GM18498 (cell line): ENCODE measurements around the gene NSF.
"Not testable (repeated sequence)": the region's sequence is repeated elsewhere in the genome, so short reads cannot be mapped to it uniquely, and the experiment has no call there.

Experiments
- ATAC-seq: cut with Tn5 transposase; IDR thresholded peaks from one replicate; pipeline ENCODE4 v1.9.1; 2021; ENCODE audit warnings: mild to moderate bottlenecking, moderate library complexity; ENCODE audit not compliant: unreplicated experiment

The NSF gene

DNA sequence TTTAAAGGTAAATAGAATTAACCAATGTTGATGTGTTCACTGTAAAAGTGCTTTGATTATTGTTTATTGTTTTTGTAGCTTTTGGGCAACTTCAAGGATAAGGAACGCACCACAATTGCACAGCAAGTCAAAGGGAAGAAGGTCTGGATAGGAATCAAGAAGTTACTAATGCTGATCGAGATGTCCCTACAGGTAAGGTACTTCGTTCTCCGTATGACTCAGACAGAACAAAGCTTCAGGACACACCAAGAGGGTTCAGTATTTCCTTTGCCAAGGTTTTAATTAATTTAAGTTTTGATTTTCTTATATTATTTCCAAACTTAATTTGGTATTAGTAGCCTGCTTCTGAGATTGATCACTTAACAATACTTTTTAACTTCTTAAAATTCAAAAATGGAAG is 161.0 kb downstream of the NSF start:
- ATAC-seq, result no peak

DNA sequence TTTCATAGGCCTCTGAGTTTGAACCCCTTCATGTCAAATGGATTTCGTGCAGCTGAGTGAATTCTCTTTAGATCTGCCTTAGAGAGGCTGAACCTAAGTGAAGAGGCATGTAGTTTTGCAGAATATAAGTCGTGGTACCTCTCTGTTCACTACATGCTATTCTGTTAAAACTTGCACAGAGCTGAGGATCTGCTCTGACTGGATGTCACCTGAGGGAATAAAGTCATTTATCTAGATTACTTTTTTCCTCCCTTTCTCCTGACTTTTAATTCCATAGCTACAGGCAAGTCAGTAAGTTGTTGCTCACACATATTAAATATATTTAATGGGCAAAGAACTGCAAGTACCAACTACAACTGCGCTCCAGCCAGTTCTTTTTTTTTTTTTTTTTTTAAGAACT is 163.3 kb downstream of the NSF start:
- no peak for ATAC-seq

DNA sequence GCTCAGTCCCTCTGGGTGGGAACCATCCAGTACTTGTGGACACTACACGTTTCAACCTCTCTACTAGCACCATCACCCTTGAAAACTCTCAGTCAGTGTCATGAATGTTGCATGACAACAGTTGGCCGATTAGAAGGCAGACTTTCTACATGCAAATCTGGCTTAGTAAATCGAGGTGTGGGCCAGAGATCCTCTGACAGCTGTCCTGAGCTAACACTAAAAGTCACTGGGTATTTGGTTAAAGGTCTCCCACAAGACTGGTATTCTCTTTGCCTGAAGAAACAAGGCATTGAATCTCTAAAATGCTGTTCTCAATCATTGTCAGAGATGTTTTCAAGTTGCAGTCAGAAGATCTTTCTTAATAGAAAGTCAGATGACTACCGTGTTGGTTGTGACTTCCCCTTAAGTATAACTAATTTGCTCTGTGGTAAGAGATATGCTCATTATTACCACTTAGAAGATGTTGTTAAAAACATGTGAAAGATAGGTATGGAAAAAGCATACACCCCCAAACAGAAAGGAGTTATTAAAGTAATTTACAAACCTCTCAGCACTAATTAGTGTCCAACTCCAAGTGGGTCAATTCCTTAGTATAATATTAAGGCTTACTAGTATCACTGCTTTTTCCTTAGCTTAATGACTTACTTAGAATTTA is 165.7 kb downstream of the NSF start:
- no peak for ATAC-seq

DNA sequence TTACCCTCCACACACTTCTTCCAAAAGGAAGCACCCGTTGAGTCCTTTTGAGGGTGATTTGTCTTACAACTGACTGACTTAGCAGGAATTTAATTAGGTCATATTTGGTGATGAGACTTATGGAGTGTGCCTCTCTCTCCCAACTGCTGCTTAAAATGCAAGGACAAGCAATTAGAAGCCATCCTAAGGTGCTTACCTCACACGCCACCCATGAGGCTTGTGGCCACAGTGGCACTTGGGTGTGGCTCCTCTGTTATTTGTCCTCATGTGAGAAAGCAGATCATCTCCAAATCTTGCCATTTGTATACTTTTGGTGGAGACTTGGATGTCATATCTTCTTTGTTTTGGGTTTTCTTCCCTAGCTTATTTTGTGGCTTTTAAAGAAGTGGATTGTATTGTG is 166.4 kb downstream of the NSF start:
- no peak for ATAC-seq

DNA sequence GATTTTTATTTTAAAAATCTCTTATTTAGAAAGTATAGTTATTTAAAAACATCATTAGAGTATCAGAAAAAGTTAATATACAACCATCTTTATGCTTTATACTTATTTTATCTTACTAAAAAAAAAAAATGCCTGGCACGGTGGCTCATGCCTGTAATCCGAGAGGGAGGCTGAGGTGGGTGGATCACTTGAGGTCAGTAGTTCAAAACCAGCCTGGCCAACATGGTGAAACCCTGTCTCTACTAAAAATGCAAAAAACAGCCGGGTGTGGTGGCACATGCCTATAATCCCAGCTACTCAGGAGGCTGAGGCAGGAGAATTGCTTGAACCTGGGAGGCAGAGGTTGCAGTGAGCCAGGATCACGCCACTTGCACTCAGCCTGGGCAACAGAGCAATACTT is 167.1 kb downstream of the NSF start:
- ATAC-seq, result not testable (repeated sequence)

DNA sequence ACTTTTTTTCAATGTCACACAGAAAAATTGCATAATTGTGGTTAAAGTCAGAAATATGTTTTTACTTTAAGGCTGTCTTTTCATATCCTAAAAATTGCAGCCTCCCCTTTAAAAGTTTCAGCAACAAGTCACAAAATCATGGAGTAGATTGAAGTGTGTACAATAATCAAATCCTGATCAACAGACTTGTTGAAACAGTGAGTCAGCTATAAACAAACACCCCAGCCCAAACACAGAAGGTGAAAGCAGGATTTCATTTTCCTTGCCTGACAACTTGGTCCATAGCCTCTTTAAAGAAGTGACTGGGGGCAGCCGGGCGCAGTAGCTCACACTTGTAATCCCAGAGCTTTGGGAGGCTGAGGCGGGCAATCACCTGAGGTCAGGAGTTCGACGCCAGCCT is 168.1 kb downstream of the NSF start:
- no peak for ATAC-seq

DNA sequence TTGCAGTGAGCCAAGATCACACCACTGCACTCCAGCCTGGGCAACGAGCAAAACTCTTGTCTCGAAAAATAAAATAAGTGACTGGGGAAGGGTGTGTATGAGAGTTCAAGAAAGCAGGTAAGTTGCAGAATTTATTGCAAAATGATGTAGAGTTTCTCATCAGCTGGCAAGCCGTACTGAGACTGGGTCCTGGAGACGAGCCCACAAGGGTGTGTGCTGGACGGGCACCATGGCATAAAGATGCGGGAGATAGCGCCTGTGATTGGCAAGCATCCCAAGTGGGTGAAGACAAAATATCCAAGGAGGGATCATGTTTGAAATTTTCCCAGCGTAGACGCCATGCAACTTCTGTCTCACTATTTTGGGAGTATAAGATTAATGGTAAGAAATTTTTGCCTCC is 168.7 kb downstream of the NSF start:
- no peak for ATAC-seq

DNA sequence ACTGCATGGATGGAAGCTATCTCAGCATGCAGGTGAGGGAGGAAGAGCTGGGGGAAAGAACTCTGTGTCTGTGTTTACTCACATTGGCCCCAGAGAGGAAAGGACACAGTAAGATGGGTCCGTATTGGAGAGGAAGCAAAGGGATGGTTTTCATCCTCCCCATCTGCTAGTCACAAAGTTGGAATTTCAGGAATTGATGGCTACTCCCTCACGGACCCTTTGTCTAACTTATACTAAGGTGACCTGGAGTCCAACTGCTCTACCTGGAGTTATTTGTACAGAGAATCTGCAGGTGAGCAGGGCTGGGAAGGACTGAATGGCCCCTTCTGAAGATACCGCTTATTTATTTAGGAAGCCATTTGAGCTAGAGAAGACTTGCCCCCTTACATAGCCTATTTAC is 172.9 kb downstream of the NSF start:
- ATAC-seq, result no peak

DNA sequence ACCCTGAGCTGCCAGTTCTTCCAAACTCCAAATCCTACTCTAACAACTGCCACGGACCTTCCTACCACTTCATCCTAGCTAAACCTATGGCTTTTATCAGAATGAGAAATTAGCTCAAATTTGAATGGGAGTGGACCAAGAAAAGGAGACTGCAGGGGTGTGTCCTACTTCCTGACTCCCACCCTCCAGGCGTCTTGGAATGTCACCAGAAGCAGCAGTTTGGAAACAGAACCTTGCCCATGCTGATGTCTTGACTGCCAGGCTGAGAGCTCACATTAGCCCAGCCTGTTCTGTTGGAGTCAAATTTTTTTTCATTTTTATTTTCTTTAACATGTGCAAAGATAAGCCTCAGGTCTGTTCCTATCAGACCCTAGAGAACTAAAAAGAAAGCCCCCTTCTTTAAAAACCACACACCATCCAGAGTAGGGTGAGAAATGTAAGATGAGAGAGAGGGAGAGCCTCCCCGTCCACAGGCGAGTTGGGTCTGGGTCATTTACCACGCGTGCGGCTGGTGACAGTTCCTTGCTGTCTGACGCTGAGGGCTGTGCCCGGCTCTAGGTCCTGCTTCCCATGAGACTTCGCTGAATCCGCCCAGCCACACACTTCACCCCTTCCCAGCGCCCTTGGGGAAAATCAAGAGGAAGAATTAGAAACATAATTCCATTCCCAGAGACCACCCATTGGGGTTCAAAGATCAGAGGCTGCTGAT is 173.7 kb downstream of the NSF start:
- ATAC-seq, result no peak

DNA sequence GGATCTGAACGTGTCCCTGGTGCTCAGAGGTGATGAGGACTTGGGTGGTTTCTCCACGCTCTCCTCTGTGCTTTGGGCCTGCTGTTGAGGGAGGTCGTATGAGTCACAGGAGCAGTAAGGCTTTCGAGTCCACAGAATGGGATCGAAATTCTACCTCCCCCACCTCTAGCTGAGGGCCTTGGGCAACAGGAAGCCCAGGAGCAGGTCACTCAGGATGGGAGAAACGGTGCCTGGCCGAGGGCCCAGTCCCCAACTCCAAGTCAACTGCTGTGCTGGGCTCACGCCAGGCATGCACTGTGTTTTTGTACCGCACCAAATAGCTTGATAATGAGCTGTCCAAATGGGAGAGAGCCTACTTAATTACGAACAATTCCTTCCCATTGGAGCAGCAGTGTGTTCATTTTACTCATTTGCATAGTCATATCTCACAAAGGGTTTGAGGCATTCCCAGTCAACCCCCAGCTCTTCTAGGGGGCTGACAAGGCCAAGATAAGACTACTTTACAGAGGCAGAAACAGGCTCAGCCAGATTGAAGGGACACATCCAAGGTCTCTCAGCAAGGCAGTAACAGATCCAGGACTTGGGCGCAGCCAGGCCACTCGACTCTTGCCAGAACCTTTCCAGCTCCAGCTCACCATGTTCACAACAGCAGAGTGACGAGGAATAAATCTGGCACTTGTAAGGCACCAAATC is 174.4 kb downstream of the NSF start:
- no peak for ATAC-seq

DNA sequence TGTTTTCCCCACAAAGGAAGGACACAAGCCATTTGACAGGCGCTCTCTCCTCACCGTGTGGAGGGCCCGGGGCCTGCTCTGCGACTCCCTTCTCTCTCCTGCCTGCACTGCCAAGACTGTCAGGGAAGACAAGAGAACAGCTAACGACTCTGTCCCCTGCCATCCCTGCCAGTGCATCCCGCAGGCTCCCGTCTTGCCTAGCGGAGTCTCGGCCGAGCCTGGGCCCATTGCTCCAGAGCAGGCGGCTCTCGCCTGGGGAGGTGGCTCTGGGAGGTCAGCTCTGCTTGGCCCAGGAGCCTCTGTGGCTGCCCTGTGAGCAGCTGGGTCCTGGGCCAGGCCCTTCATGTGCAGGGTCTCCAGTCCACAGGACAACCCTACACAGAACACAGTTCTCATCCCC is 175.0 kb downstream of the NSF start:
- ATAC-seq, result no peak

DNA sequence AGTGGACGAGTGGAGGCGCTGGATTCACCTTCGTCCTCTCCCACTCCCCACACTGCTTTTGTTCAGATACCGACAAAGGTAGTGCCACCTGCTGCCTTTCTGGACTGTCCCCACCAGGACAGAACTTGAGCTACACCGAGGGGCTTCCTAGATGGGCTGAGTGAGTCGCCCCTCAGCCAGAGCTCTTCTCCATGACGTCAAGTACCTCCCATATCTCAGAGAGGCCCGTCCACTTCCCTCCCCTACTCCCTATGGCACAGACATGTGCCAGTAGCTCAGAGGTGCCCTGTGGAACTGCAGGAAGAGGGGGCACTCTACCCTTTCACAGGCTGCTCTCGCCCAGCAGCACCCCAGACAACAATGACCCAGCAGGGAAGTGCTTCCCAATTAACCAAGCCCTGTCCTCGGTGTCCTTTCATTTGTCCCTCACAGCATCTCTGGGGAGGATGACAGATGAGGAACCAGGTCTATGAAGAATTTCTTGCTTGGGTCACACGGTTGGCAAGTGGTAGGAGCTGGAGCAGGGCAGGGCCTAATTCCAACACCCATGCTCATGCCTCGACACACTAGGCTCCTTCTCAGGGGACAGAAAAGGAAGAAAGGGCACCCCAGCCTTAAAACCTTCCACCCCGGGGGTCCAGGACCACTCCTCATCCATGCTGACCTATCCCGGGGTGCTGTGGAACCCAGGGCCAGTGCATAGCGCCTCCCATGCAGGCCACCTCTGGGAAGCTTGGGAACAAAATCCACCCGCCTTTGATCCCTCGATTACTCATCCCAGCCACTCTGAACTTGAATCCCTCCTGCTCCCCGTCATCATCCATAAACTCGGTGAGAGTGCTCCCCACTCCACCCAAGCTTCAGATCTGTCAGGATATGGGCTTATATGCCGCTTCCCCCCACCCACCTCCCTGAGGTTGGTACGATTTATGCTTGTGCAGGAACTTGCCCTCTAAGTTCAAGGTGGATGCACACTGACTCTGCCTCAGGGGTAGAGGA is 176.3 kb downstream of the NSF start:
- no peak for ATAC-seq

DNA sequence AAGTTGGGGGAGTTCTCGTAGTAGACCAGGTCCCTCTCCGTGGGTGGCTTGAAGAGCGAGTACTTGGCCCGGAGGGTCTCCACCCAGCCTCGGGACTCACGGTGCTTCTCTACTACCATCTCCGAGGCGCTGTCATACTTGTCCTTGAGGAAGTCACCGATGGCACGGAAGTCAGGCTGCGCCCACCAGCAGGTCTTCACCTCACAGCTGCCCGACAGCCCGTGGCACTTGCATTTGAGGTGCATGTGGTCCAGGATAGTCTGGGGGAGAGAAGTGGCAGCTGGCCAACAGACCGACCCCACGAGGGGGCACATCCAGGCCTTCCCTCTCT is 178.0 kb downstream of the NSF start:
- no peak for ATAC-seq

DNA sequence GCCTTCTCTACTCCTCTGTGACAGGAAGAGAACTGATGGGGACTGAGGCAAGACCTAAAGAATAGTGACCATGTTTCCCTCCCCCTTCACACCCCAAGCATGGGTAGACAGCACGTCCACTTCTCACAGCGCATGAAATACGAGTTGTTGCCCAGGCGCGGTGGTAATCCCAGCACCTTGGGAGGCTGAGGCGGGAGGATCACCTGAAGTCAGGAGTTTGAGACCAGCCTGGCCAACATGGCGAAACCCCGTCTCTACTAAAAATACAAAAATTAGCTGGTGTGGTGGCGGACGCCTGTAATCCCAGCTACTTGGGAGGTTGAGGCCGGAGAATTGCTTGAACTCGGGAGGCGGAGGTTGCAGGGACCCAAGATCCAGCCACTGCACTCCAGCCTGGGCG is 178.4 kb downstream of the NSF start:
- ATAC-seq, result not testable (repeated sequence)

DNA sequence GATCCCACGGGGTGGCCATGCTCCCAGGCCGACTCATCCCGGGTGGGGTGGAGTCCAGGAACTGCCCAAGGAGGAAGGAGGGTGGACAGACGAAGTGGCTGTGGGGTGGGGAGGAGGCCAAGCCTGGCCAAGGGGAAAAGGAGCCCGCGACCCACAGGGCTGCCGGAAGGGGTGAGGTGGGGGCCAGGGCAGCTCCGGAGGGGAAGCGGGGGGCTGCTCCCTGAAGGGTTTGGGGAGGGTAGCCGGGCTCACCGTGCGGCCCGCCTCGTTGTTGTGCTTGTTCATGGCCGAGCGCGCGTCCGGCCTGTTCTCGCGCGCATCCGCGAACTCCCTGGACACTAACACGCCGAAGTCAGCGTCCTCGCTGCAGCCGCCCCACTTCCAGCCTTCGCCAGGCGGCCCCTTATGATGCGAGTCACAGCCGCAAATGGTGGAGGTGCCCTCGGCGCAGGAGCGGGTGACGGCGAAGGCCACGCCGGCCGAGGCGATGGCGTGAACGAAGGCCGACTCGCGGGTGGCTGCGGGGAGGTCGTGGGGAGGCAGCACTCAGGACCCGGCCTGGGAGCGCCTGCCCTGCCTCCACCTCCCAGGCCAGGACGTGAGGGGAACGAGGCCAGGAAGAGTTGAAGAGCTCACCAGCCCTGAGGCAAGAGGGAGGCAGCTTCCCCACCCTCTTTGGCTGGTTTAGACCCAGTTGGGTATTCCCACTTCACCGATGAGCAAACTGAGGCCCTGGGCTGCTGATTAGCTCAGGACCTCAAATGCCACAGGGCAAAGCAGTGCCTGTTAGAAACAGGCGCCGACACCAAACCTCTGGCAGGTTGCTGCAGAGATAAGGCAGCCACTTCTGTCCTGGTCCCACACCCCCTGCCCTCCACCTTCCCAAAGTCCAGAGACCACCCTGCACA is 179.3 kb downstream of the NSF start:
- ATAC-seq, result no peak

DNA sequence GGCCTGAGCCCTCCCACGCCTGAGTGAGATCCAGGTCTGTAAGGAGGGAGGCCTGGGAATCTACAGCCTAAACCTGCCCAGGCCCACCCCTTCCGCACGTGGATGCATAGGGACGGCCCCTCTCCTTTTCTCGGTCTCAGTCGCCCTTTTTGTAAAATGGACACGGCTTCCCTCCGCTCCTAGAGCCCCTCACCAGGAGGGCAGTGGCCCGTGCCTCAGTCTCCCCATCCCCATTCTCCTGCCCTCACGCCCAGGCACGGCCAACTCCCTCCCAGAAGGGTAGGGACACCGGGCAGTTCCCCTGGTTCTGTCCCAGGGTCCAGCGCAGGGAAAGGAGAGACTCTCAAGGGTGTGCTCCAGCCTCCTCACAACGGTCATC is 180.0 kb downstream of the NSF start:
- no peak for ATAC-seq

DNA sequence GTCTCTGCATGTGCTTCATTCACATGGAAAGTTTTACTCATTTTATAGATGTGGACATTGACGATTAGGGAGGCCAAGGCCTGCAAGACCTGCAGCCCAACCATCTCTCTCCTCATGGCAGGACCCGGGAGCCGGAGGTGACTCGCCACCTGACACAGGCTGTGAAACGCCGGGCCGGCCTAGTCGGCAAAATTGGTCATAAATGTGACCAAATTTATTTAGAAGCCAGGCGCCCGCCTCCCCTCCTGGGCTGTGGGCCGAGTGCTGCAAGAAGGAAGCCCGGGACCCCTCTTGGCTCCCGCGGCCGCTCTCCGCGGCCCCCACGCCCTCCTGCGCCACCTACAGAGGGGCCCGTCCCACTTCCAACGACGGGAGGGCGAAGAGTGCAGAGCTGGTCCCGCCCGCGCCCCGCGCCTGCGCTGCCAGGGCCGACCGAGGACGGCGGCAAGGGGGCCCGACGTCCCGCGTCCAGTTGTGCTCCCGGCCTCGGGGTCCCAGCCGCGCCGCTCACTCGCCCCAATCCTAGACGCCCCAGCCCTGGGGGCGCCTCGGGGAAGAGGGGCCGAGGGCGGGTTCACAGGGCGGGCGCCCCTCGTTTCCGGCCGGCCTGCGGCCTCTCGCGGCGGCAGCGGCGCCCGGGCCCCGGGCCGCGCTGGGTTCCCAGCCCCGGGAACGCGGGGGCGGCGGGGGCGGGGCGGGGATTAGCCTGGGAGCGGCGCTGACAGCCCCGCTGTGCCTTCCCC is 180.5 kb downstream of the NSF start:
- ATAC-seq, result no peak

DNA sequence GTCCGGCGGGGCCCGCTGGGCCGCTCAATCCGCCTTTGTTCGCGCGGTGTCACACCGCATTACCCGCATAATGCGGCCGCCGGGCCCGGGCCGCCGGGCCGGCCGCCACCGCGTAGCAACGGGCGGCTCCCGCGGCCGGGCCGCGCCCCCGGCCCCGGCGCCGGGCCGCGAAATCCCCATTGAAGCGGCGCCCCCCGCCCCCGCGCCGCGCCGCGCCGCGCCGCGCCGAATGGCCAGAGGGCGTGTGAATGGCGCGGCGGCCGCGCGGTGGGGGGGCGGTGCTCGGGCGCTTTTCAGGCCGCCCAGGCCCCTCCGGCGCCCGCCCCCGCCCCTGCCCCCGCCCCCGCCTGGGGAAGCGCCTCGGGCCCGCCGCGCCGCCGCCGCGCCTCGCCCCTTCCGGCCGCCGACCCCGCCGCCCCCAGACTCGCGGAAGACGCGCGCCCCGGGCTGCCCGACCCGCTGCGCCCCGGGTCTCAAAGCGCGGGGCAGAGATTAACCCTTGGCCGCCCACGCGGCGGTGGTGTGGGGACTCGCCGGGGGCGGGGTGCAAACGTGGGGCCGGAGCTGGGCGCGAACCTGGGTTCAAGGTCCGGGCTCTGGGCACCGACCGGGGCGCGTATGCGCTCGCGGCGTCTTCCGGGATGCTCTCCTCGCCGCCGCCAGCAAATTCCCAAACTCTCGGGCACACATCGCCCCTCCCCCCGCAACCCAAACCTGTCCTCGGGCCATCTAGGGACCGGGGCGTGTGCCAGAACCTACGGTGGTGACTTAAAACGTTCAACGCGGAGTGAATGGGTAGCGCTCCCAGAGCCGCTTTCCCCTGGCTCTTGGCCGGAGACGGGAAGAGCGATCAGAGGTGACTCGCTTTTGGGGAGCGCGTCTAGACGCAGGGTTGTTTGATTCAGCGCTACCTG is 181.3 kb downstream of the NSF start:
- ATAC-seq, result no peak
